Panc1 (cell line): ENCODE results near the gene PHKA2.

Experiments
- CTCF ChIP-seq: fragments of 450-650 bp; IDR thresholded peaks from 2 replicates; pipeline ENCODE4 v1.5.1; 2017; ENCODE audit warnings: mild to moderate bottlenecking
- REST ChIP-seq, 2 experiments: IDR thresholded peaks; 2 replicates each; pipeline ENCODE4 v1.6.1; 2011 to 2012; ENCODE audit warnings: low read depth in 2 of 2, control low read depth in 1 of 2, low read length in 1 of 2, mild to moderate bottlenecking in 1 of 2, moderate library complexity in 1 of 2; ENCODE audit not compliant: insufficient read depth in 1 of 2

- TF ChIP-seq CTCF (no peak), REST (IDR thresholded peaks at IDR 0.05; ENCODE audit: insufficient read depth in 1 of 2, low read depth in 2 of 2, low read length in 1 of 2) (no peak)
These were observed 108.5 kb downstream of the PHKA2 start for GRCh38 chrX:18875256-18875878.
